Vagina (tissue), 2 donors: ENCODE data around the gene LIN37. TPM values are rescaled to one million over a fixed set of nuclear protein-coding genes. Genes with fewer than 3 reads are reported as not detected.

Experiments used
- DNase-seq, 2 donors: peaks; one replicate each; pipeline ENCODE4 v3.0.0-alpha.2; 2017; ENCODE audit errors: extremely low spot score in 2 of 2
- H3K27ac ChIP-seq: fragments of 200-600 bp; sonication (generic); one replicate; pipeline ENCODE4 v1.5.1; 2019
- H3K27me3 ChIP-seq: fragments of 200-600 bp; sonication (generic); one replicate; pipeline ENCODE4 v1.5.1; 2019
- H3K36me3 ChIP-seq, 2 donors: fragments of 200-600 bp; sonication (generic); one replicate each; pipeline ENCODE4 v1.5.1; 2017 to 2019
- H3K4me1 ChIP-seq: fragments of 200-600 bp; sonication (generic); one replicate; pipeline ENCODE4 v1.5.1; 2019
- H3K4me3 ChIP-seq, 2 donors: fragments of 200-600 bp; sonication (generic); 1 replicate in 1 of 2; 2 replicates in 1 of 2; pipeline ENCODE4 v1.5.1; 2016 to 2019
- H3K9me3 ChIP-seq: fragments of 200-600 bp; sonication (generic); one replicate; pipeline ENCODE4 v1.5.1; 2019
- CTCF ChIP-seq, 3 experiments: fragments of 450-650 bp in 2 of 3; fragments of 200-600 bp in 1 of 3; sonication (generic) in 1 of 3; IDR thresholded peaks; one replicate each; pipeline ENCODE4 v1.5.1; 2017 to 2019; ENCODE audit warnings: antibody characterized with exemption in 3 of 3, mild to moderate bottlenecking in 2 of 3, moderate library complexity in 2 of 3
- POLR2A ChIP-seq, 2 donors: fragments of 450-650 bp; IDR thresholded peaks; one replicate each; pipeline ENCODE4 v1.6.1; 2017; ENCODE audit warnings: antibody characterized with exemption in 2 of 2, mild to moderate bottlenecking in 2 of 2, moderate library complexity in 2 of 2
- POLR2AphosphoS5 ChIP-seq, 2 donors: sonication (generic); formaldehyde crosslinking; IDR thresholded peaks; one replicate each; pipeline ENCODE4 v1.9.0; 2017; ENCODE audit warnings: antibody characterized with exemption in 2 of 2, mild to moderate bottlenecking in 2 of 2, low read depth in 1 of 2; ENCODE audit not compliant: insufficient read depth in 1 of 2
- intact Hi-C: fragments of 100-400 bp; cut with DNase I; formaldehyde crosslinking; loops from one replicate; pipeline ENCODE4 v1.15.1; 2023
- total RNA-seq: library from RNA; depleted of rRNA; stranded (reverse); fragments of >200 nt; gene quantifications from one replicate; pipeline ENCODE4 v1.2.3, GENCODE V29; 2016

The LIN37 gene
- total RNA-seq, 1 donor from 2014 or later = 11.3 TPM

GRCh38 chr19:35757749-35758608 is 9.6 kb downstream of the LIN37 start, which contains the start of gene PROSER3:
Gene PROSER3, plus strand, starts transcription at chr19:35758176. Its CDS starts 40 bp downstream, at chr19:35758216.
- intact Hi-C loops = no loop called here
- Histone ChIP-seq H3K4me1 (peaks cover 42% of the 10 kb centered on the region), H3K27ac (peak within 1 kb of the TSS; percentile 97), H3K27me3 (no peaks in the 10 kb centered on the region), H3K36me3 (peaks cover 0 to 18% of the 10 kb centered on the region in 2 donors), H3K9me3 (no peaks in the 10 kb centered on the region), H3K4me3 (peak within 1 kb of the TSS; percentile 84 to 88)
- DNase-seq = peak; percentile 99 to 100
- TF ChIP-seq CTCF (IDR thresholded peaks at IDR 0.05) (no peak), POLR2AphosphoS5 (IDR thresholded peaks at IDR 0.05; ENCODE audit: insufficient read depth in 1 of 2, low read depth in 1 of 2) (peak; percentile 82 to 90), POLR2A (IDR thresholded peaks at IDR 0.05) (peak in 1 of 2 donors; percentile 59)

GRCh38 chr19:35759697-35760096 is 11.3 kb downstream of the LIN37 start:
- Histone ChIP-seq H3K27me3 (no peaks in the 10 kb centered on the region), H3K4me3 (no peak overlapping the region), H3K27ac (no peak overlapping the region), H3K4me1 (peaks cover 38% of the 10 kb centered on the region), H3K36me3 (peaks cover 0 to 4% of the 10 kb centered on the region in 2 donors), H3K9me3 (no peaks in the 10 kb centered on the region)
- DNase-seq = no peak
- TF ChIP-seq POLR2AphosphoS5 (IDR thresholded peaks at IDR 0.05; ENCODE audit: insufficient read depth in 1 of 2, low read depth in 1 of 2) (no peak), CTCF (IDR thresholded peaks at IDR 0.05) (no peak), POLR2A (IDR thresholded peaks at IDR 0.05) (no peak)
- intact Hi-C loops = no loop called here

GRCh38 chr19:35760711-35761349 is 12.5 kb downstream of the LIN37 start:
- no peaks in the 10 kb centered on the region for H3K27me3 ChIP-seq
- TF ChIP-seq POLR2A (IDR thresholded peaks at IDR 0.05) (no peak), CTCF (IDR thresholded peaks at IDR 0.05) (no peak), POLR2AphosphoS5 (IDR thresholded peaks at IDR 0.05; ENCODE audit: insufficient read depth in 1 of 2, low read depth in 1 of 2) (no peak)
- intact Hi-C loops = no loop called here
- peaks cover 29% of the 10 kb centered on the region for H3K4me1 ChIP-seq
- H3K27ac ChIP-seq = no peak overlapping the region
- H3K36me3 ChIP-seq = peaks cover 0 to 4% of the 10 kb centered on the region in 2 donors
- H3K9me3 ChIP-seq = no peaks in the 10 kb centered on the region
- no peak overlapping the region for H3K4me3 ChIP-seq
- no peak for DNase-seq

GRCh38 chr19:35764432-35765315 is 16.3 kb downstream of the LIN37 start:
- intact Hi-C loops = no loop called here
- H3K27ac ChIP-seq = no peak overlapping the region
- no peak for DNase-seq
- no peak for TF ChIP-seq POLR2A (IDR thresholded peaks at IDR 0.05)
- no peak for TF ChIP-seq POLR2AphosphoS5 (IDR thresholded peaks at IDR 0.05; ENCODE audit: insufficient read depth in 1 of 2, low read depth in 1 of 2)
- TF ChIP-seq CTCF (IDR thresholded peaks at IDR 0.05) = no peak
- H3K4me1 ChIP-seq = no peaks in the 10 kb centered on the region
- H3K4me3 ChIP-seq = no peak overlapping the region
- no peaks in the 10 kb centered on the region for H3K27me3 ChIP-seq
- no peaks in the 10 kb centered on the region for H3K9me3 ChIP-seq
- H3K36me3 ChIP-seq = peaks cover 0 to 4% of the 10 kb centered on the region in 2 donors
